SH-SY5Y (cell line): ENCODE results near the gene RIPK4.

Experiments used
- GATA2 ChIP-seq: IDR thresholded peaks from 2 replicates; pipeline ENCODE4 v1.6.1; 2011; ENCODE audit warnings: mild to moderate bottlenecking, low read depth, low read length
- GATA3 ChIP-seq: IDR thresholded peaks from 2 replicates; pipeline ENCODE4 v1.6.1; 2011; ENCODE audit warnings: low read depth, mild to moderate bottlenecking, low read length, moderate library complexity

DNA sequence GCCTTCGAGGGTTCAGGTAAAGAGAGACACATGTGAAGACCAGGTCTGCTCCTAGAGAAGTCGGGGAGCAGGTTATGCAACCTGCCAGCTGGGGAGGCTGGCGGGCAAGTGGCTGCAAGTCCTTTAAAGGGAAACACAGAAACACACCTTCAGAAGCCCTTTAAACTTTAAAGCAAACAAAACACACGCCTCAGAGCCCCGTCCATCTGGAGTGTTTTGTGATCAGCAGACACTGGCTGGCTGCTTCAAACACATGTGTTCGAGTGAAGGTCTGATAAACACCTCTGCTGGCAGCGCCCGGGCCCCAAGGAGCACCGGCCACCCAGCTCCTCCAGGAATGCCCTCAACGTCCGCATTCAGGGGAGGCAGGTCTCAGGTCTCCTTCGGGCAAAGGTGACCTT is 15.2 kb downstream of the RIPK4 start:
- TF ChIP-seq GATA2 (no peak), GATA3 (no peak)
